SK-N-SH (cell line): ENCODE data around the gene SLC25A24. TPM values are rescaled to one million over a fixed set of nuclear protein-coding genes. Genes with fewer than 3 reads are reported as not detected.

ENCODE experiments used
- CTCF ChIA-PET: fragments of 300-600, 350-600 bp; formaldehyde crosslinking; extraction: SDS; loops from one replicate; lab custom pipeline; 2021; lab: Yijun Ruan, JAX
- POLR2A ChIA-PET: fragments of 350-600 bp; sonication (Branson Sonifier 250); formaldehyde crosslinking; extraction: SDS; loops from one replicate; lab custom pipeline; 2020; ENCODE audit warnings: antibody characterized with exemption, inconsistent platforms; lab: Yijun Ruan, JAX
- DNase-seq: peaks from one replicate; pipeline ENCODE4 v3.0.0; 2012
- H2AFZ ChIP-seq: fragments of 200-600 bp; sonication (generic); 2 replicates; pipeline ENCODE4 v1.8.1; 2016; ENCODE audit warnings: antibody characterized with exemption, mild to moderate bottlenecking, low read depth
- H3F3A ChIP-seq: fragments of 200-600 bp; sonication (generic); replicated peaks from 2 replicates; pipeline ENCODE3; 2016; ENCODE audit warnings: antibody characterized with exemption, mild to moderate bottlenecking; ENCODE audit not compliant: insufficient read depth
- H3K27ac ChIP-seq, 2 experiments: fragments of 200-500 bp in 1 of 2; fragments of 200-600 bp in 1 of 2; sonication (Bioruptor generic) in 1 of 2; sonication (generic), shearing (Covaris generic) in 1 of 2; 2 replicates each; pipeline versions ENCODE4 v1.5.1 to v1.6.1; 2014 to 2016; ENCODE audit warnings: low read depth in 2 of 2, inconsistent platforms in 1 of 2, low read length in 1 of 2, mild to moderate bottlenecking in 1 of 2, mixed read lengths in 1 of 2
- H3K27me3 ChIP-seq: fragments of 200-600 bp; sonication (generic), shearing (Covaris generic); 2 replicates; pipeline ENCODE4 v1.6.1; 2016; ENCODE audit warnings: mixed run types; ENCODE audit not compliant: insufficient read depth
- H3K36me3 ChIP-seq, 2 experiments: fragments of 200-500 bp in 1 of 2; fragments of 200-600 bp in 1 of 2; sonication (Bioruptor generic) in 1 of 2; sonication (generic) in 1 of 2; replicated peaks in 1 of 2; 2 replicates each; pipeline versions ENCODE3 to v1.5.1; 2014 to 2016; ENCODE audit warnings: low read length in 1 of 2, mild to moderate bottlenecking in 1 of 2; ENCODE audit not compliant: insufficient read depth in 2 of 2, control insufficient read depth in 1 of 2
- H3K4me1 ChIP-seq, 2 experiments: fragments of 200-500 bp in 1 of 2; fragments of 200-600 bp in 1 of 2; sonication (Bioruptor generic) in 1 of 2; sonication (generic), shearing (Covaris generic) in 1 of 2; 2 replicates each; pipeline versions ENCODE4 v1.5.1 to v1.6.1; 2014 to 2016; ENCODE audit warnings: low read depth in 1 of 2, low read length in 1 of 2, mixed run types in 1 of 2; ENCODE audit not compliant: insufficient read depth in 2 of 2, control insufficient read depth in 1 of 2
- H3K4me2 ChIP-seq: fragments of 200-600 bp; sonication (generic), shearing (Covaris generic); 2 replicates; pipeline ENCODE4 v1.6.1; 2017; ENCODE audit warnings: mixed run types
- H3K4me3 ChIP-seq, 2 experiments: fragments of 200-500 bp in 1 of 2; fragments of 200-600 bp in 1 of 2; sonication (Bioruptor generic) in 1 of 2; sonication (generic), shearing (Covaris generic) in 1 of 2; 2 replicates each; pipeline versions ENCODE4 v1.5.1 to v1.8.1; 2014 to 2016; ENCODE audit warnings: low read depth in 2 of 2, inconsistent platforms in 1 of 2, low read length in 1 of 2, mild to moderate bottlenecking in 1 of 2, mixed read lengths in 1 of 2, moderate library complexity in 1 of 2
- H3K79me2 ChIP-seq: fragments of 200-600 bp; sonication (generic); 2 replicates; pipeline ENCODE4 v1.8.1; 2017; ENCODE audit warnings: mild to moderate bottlenecking; ENCODE audit not compliant: insufficient read depth
- H3K9ac ChIP-seq: fragments of 200-600 bp; sonication (generic); 2 replicates; pipeline ENCODE4 v1.6.1; 2017; ENCODE audit warnings: mixed run types
- H3K9me2 ChIP-seq: fragments of 200-600 bp; sonication (generic); 2 replicates; pipeline ENCODE4 v1.6.1; 2017; ENCODE audit warnings: mixed run types
- H3K9me3 ChIP-seq: fragments of 200-600 bp; sonication (generic); 2 replicates; pipeline ENCODE4 v1.6.1; 2017; ENCODE audit warnings: mixed run types, mild to moderate bottlenecking, moderate library complexity
- H4K20me1 ChIP-seq: fragments of 200-600 bp; sonication (generic); 2 replicates; pipeline ENCODE4 v1.6.1; 2017; ENCODE audit warnings: mild to moderate bottlenecking, mixed run types; ENCODE audit not compliant: insufficient read depth
- CTCF ChIP-seq: fragments of 200-600 bp; sonication (generic); IDR thresholded peaks from 2 replicates; pipeline ENCODE4 v1.6.1; 2017; ENCODE audit warnings: antibody characterized with exemption, mild to moderate bottlenecking, moderate library complexity
- ELF1 ChIP-seq: IDR thresholded peaks from 2 replicates; pipeline ENCODE4 v1.4.0; 2012
- MEF2A ChIP-seq: IDR thresholded peaks from 2 replicates; pipeline ENCODE4 v1.4.0; 2012; ENCODE audit warnings: low read depth, borderline replicate concordance
- RCOR1 ChIP-seq: fragments of 150-350 bp; IDR thresholded peaks from 2 replicates; pipeline ENCODE4 v1.6.1; 2017; ENCODE audit warnings: antibody characterized with exemption, low read length
- REST ChIP-seq: IDR thresholded peaks from 2 replicates; pipeline ENCODE4 v1.6.1; 2012; ENCODE audit warnings: mild to moderate bottlenecking, low read depth, low read length, moderate library complexity
- RXRA ChIP-seq: IDR thresholded peaks from 2 replicates; pipeline ENCODE4 v1.4.0; 2012; ENCODE audit warnings: low read depth, mild to moderate bottlenecking, borderline replicate concordance
- SIN3A ChIP-seq: IDR thresholded peaks from 2 replicates; pipeline ENCODE4 v1.6.1; 2012; ENCODE audit warnings: low read depth, mild to moderate bottlenecking, low read length, moderate library complexity, borderline replicate concordance
- SMC3 ChIP-seq: IDR thresholded peaks from 2 replicates; pipeline ENCODE4 v1.6.1; 2012; ENCODE audit warnings: low read depth, low read length, improper control_type of control experiment
- TAF1 ChIP-seq: IDR thresholded peaks from 2 replicates; pipeline ENCODE4 v1.6.1; 2012; ENCODE audit warnings: low read depth, mild to moderate bottlenecking, low read length, moderate library complexity, borderline replicate concordance
- WGBS: methylation state at CpG from one replicate; pipeline ENCODE4 v1.1.6; 2017; ENCODE audit warnings: low lambda C conversion rate; 5-methylcytosine and 5-hydroxymethylcytosine counted together
- polyA plus RNA-seq, 3 experiments: library from polyadenylated mRNA; depleted of rRNA; stranded (reverse); fragments of >200 nt; gene quantifications; 2 replicates each; pipeline ENCODE4 v1.2.3, GENCODE V29; 2012

Gene SLC25A24
- polyA plus RNA-seq, 1 of the 3 experiments (the other 2 are of a cell fraction) = 11.3 TPM

- TF ChIP-seq CTCF = no peak
- no peak for TF ChIP-seq REST
Observed at GRCh38 chr1:108120163-108120562, 80.0 kb downstream of the SLC25A24 start (continued).

- Histone ChIP-seq H2AFZ (no peak overlapping the region), H3K79me2 (no peaks in the 10 kb centered on the region), H3K4me1 (peaks cover 7 to 8% of the 10 kb centered on the region in 2 experiments; a peak in 3 of 4 replicates), H3K27ac (no peak overlapping the region), H3K4me2 (no peak overlapping the region), H4K20me1 (no peaks in the 10 kb centered on the region), H3F3A (peaks cover 10% of the 10 kb centered on the region), H3K9ac (no peak overlapping the region), H3K27me3 (no peaks in the 10 kb centered on the region), H3K4me3 (no peak overlapping the region), H3K36me3 (no peaks in the 10 kb centered on the region), H3K9me2 (no peaks in the 10 kb centered on the region), H3K9me3 (no peaks in the 10 kb centered on the region)
- TF ChIP-seq MEF2A = no peak
- no peak for TF ChIP-seq ELF1
- TF ChIP-seq RCOR1 = no peak
- no peak for TF ChIP-seq RXRA
- no peak for TF ChIP-seq TAF1
- no peak for TF ChIP-seq SIN3A
- no peak for TF ChIP-seq CTCF
- TF ChIP-seq SMC3 = no peak
- no peak for DNase-seq
- 89% methylated on average over 5 of the region's 5 CpGs for WGBS
- CTCF ChIA-PET = interaction anchor here (1.7 to 16.0 kb wide), 2 partner anchors 21 to 336 kb away, joined by 3 to 597 read pairs; no protein-coding TSS in a partner anchor
- POLR2A ChIA-PET = no interaction called here
Observed at GRCh38 chr1:108119500-108119899, 80.6 kb downstream of the SLC25A24 start.
